Spleen (tissue), 11 donors: ENCODE results near the gene LCAT. TPM values are rescaled to one million over a fixed set of nuclear protein-coding genes. Genes with fewer than 3 reads are reported as not detected.

Experiments used
- DNase-seq: peaks from one replicate; pipeline ENCODE4 v3.0.0-alpha.2; 2020
- H3K27ac ChIP-seq, 8 donors: fragments of 200-600 bp; sonication (generic) in 7 of 8; 1 replicate in 4 of 8; 2 replicates in 4 of 8; pipeline versions ENCODE4 v1.5.0 to v1.8.0; 2016 to 2021; ENCODE audit warnings: inconsistent platforms in 4 of 8, mild to moderate bottlenecking in 4 of 8, moderate library complexity in 1 of 8
- H3K27me3 ChIP-seq, 7 donors: fragments of 200-600 bp; sonication (generic) in 6 of 7; replicated peaks in 1 of 7; 1 replicate in 4 of 7; 2 replicates in 3 of 7; pipeline versions ENCODE4 v1.5.0 to v1.8.0; 2016 to 2021; ENCODE audit warnings: inconsistent platforms in 3 of 7, mild to moderate bottlenecking in 1 of 7
- H3K36me3 ChIP-seq, 6 donors: fragments of 200-600 bp; sonication (generic) in 5 of 6; 1 replicate in 4 of 6; 2 replicates in 2 of 6; pipeline versions ENCODE4 v1.5.0 to v1.8.0; 2016 to 2021; ENCODE audit warnings: inconsistent platforms in 2 of 6
- H3K4me1 ChIP-seq, 6 donors: fragments of 200-600 bp; sonication (generic) in 5 of 6; 1 replicate in 3 of 6; 2 replicates in 3 of 6; pipeline versions ENCODE4 v1.5.0 to v1.8.0; 2016 to 2021; ENCODE audit warnings: inconsistent platforms in 3 of 6
- H3K4me3 ChIP-seq, 8 donors: fragments of 200-600 bp; sonication (generic) in 7 of 8; 1 replicate in 4 of 8; 2 replicates in 4 of 8; pipeline versions ENCODE4 v1.5.0 to v1.8.0; 2016 to 2021; ENCODE audit warnings: inconsistent platforms in 4 of 8, mild to moderate bottlenecking in 4 of 8, moderate library complexity in 2 of 8
- H3K9me3 ChIP-seq, 8 donors: fragments of 200-600 bp; sonication (generic) in 7 of 8; 1 replicate in 4 of 8; 2 replicates in 4 of 8; pipeline versions ENCODE4 v1.5.0 to v1.8.0; 2016 to 2021; ENCODE audit warnings: inconsistent platforms in 4 of 8
- CTCF ChIP-seq, 11 experiments: fragments of 200-600 bp in 7 of 11; fragments of 450-650 bp in 4 of 11; sonication (generic) in 4 of 11; IDR thresholded peaks in 8 of 11; conservative IDR thresholded peaks in 3 of 11; 1 replicate in 7 of 11; 2 replicates in 4 of 11; pipeline versions ENCODE4 v1.4.0 to v1.8.0; 2016 to 2021; ENCODE audit warnings: antibody characterized with exemption in 11 of 11, inconsistent platforms in 4 of 11, mild to moderate bottlenecking in 1 of 11
- POLR2A ChIP-seq, 3 donors: fragments of 450-650 bp; IDR thresholded peaks; one replicate each; pipeline ENCODE4 v1.5.1; 2017; ENCODE audit warnings: antibody characterized with exemption in 3 of 3, mild to moderate bottlenecking in 1 of 3
- POLR2AphosphoS5 ChIP-seq, 3 donors: sonication (generic); formaldehyde crosslinking; IDR thresholded peaks; one replicate each; pipeline ENCODE4 v1.5.1; 2017; ENCODE audit warnings: antibody characterized with exemption in 3 of 3
- WGBS, 5 donors: extraction: QIAGEN DNeasy Blood & Tissue Kit in 3 of 5; methylation state at CpG; one replicate each; pipeline versions ENCODE4 v1.1.5 to v1.1.7; 2013 to 2018; 5-methylcytosine and 5-hydroxymethylcytosine counted together
- intact Hi-C: fragments of 100-400 bp; cut with DNase I; formaldehyde crosslinking; loops from one replicate; pipeline ENCODE4 v1.15.0; 2023; ENCODE audit warnings: low total_unique reads
- polyA plus RNA-seq, 3 donors: library from polyadenylated mRNA; stranded (reverse); fragments of 200-250 nt; gene quantifications; one replicate each; pipeline ENCODE4 v1.2.1, GENCODE V29; 2013
- total RNA-seq, 7 donors: library from RNA; depleted of rRNA in 3 of 7; stranded (reverse); fragments of >200 nt in 3 of 7; fragmentation: NEBNext Ultra II Directional in 4 of 7; extraction: Animal tissue kit (Norgen Biotek cat#: 25700) in 4 of 7; gene quantifications; one replicate each; pipeline versions ENCODE4 v1.1.0 to v1.2.1, GENCODE V29; 2016 to 2021
- donor health status: healthy with polysubstance abuse.
- donor health status: DM: no; HTN: no; CAD: no; lungs with moderate emphysema.
- donor health status: DM: no; HTN: no; CAD: no.
- donor health status: Bipolar disorder and iron deficiency.
- donor health status: healthy.
- donor health status: DM: no; HTN: no; CAD: no.
- donor health status: DM: yes; HTN: yes; CAD: no.

Gene LCAT
- total and polyA plus RNA-seq, 10 donors = 5.2 to 51.6 (median 17.0) TPM

- Histone ChIP-seq H3K4me3 (peak overlapping the region; percentile 66 to 96 (median 84)), H3K9me3 (no peaks in the 10 kb centered on the region), H3K27ac (peak overlapping the region; percentile 84 to 92 (median 88)), H3K36me3 (peaks cover 0 to 7% (median 2%) of the 10 kb centered on the region in 6 donors), H3K27me3 (no peaks in the 10 kb centered on the region), H3K4me1 (peaks cover 30 to 62% (median 46%) of the 10 kb centered on the region in 6 donors)
- TF ChIP-seq CTCF (IDR thresholded peaks at IDR 0.05 in 8 of 11, conservative IDR thresholded peaks at IDR 0.05 in 3 of 11) = no peak
- TF ChIP-seq POLR2AphosphoS5 (IDR thresholded peaks at IDR 0.05) = no peak
- TF ChIP-seq POLR2A (IDR thresholded peaks at IDR 0.05) = no peak
- no peak for DNase-seq
- WGBS, 5 donors = 0 to 1% (median 1%) methylated on average over 13 to 45 of the region's 45 CpGs
- intact Hi-C loops = no loop called here
Measured at GRCh38 chr16:67967958-67968399, 24.1 kb upstream of the LCAT start.

GRCh38 chr16:67967183-67967957, 23.4 kb upstream of the LCAT start:
- peaks cover 32 to 69% (median 47%) of the 10 kb centered on the region in 6 donors for H3K4me1 ChIP-seq
- intact Hi-C loops = no loop called here
- H3K4me3 ChIP-seq = peak overlapping the region; percentile 66 to 96 (median 84)

GRCh38 chr16:67966549-67967182, 22.7 kb upstream of the LCAT start:
- DNase-seq = peak; percentile 71
- Histone ChIP-seq H3K4me3 (peak overlapping the region in 5 of 8 donors; percentile 66 to 96 (median 82)), H3K27ac (peak overlapping the region in 6 of 8 donors; percentile 19 to 92 (median 88)), H3K9me3 (no peaks in the 10 kb centered on the region), H3K36me3 (peaks cover 0 to 20% (median 11%) of the 10 kb centered on the region in 6 donors), H3K4me1 (peaks cover 35 to 76% (median 50%) of the 10 kb centered on the region in 6 donors), H3K27me3 (no peaks in the 10 kb centered on the region)
- intact Hi-C loops = no loop called here
- TF ChIP-seq CTCF (IDR thresholded peaks at IDR 0.05 in 8 of 11, conservative IDR thresholded peaks at IDR 0.05 in 3 of 11) (no peak), POLR2AphosphoS5 (IDR thresholded peaks at IDR 0.05) (peak in 2 of 3 donors; percentile 18 to 26)
- WGBS, 5 donors = 54 to 74% (median 67%) methylated on average over 3 of the region's 3 CpGs

More at GRCh38 chr16:67967183-67967957, 23.4 kb upstream of the LCAT start:
- Histone ChIP-seq H3K9me3 (no peaks in the 10 kb centered on the region), H3K27ac (peak overlapping the region; percentile 84 to 92 (median 88)), H3K27me3 (no peaks in the 10 kb centered on the region), H3K36me3 (peaks cover 0 to 13% (median 7%) of the 10 kb centered on the region in 6 donors)
- 14 to 34% (median 23%) methylated on average over 18 of the region's 18 CpGs for WGBS, 5 donors
- DNase-seq = peak; percentile 67
- TF ChIP-seq POLR2AphosphoS5 (IDR thresholded peaks at IDR 0.05) (no peak), CTCF (IDR thresholded peaks at IDR 0.05 in 8 of 11, conservative IDR thresholded peaks at IDR 0.05 in 3 of 11) (no peak), POLR2A (IDR thresholded peaks at IDR 0.05) (no peak)
